Endodermal cell (in vitro differentiated cells): ENCODE results near the gene PRDM10. TPM values are rescaled to one million over a fixed set of nuclear protein-coding genes. Genes with fewer than 3 reads are reported as not detected.
A peak's percentile ranks its signal among the peaks of the same experiment; 100 is the strongest.
"Not testable (repeated sequence)": the region's sequence is repeated elsewhere in the genome, so short reads cannot be mapped to it uniquely, and the experiment has no call there.

Experiments used
- DNase-seq: peaks from one replicate; pipeline ENCODE4 v3.0.0-alpha.2; 2017
- H3K27ac ChIP-seq: 2 replicates; pipeline ENCODE4 v1.5.1; 2013; ENCODE audit warnings: mild to moderate bottlenecking, low read depth, low read length, moderate library complexity
- H3K27me3 ChIP-seq: 2 replicates; pipeline ENCODE4 v1.6.1; 2013; ENCODE audit warnings: mild to moderate bottlenecking, low read length, moderate library complexity; ENCODE audit not compliant: insufficient read depth, control insufficient read depth, poor library complexity, severe bottlenecking
- H3K36me3 ChIP-seq: 2 replicates; pipeline ENCODE4 v1.7.0; 2013; ENCODE audit warnings: mild to moderate bottlenecking, low read length, moderate library complexity; ENCODE audit not compliant: control insufficient read depth, insufficient read depth
- H3K4me1 ChIP-seq: one replicate; pipeline ENCODE4 v1.7.0; 2013; ENCODE audit warnings: low read length; ENCODE audit not compliant: control insufficient read depth, insufficient read depth
- H3K4me3 ChIP-seq: 2 replicates; pipeline ENCODE4 v1.5.1; 2013; ENCODE audit warnings: mild to moderate bottlenecking, low read length, moderate library complexity
- H3K9ac ChIP-seq: 2 replicates; pipeline ENCODE4 v1.6.1; 2013; ENCODE audit warnings: mild to moderate bottlenecking, low read length, moderate library complexity; ENCODE audit not compliant: poor library complexity, severe bottlenecking; ENCODE audit errors: extremely low read depth
- H3K9me3 ChIP-seq: 2 replicates; pipeline ENCODE4 v1.6.1; 2013; ENCODE audit warnings: mild to moderate bottlenecking, low read length, moderate library complexity; ENCODE audit not compliant: control insufficient read depth
- H3K27ac Mint-ChIP-seq: 2 replicates; pipeline ENCODE4 v1.8.0; 2020; ENCODE audit warnings: mixed read lengths
- H3K27me3 Mint-ChIP-seq: 2 replicates; pipeline ENCODE4 v1.8.0; 2021; ENCODE audit warnings: mild to moderate bottlenecking, mixed read lengths; ENCODE audit not compliant: insufficient read depth
- H3K36me3 Mint-ChIP-seq: 2 replicates; pipeline ENCODE4 v1.8.0; 2020; ENCODE audit warnings: low read depth, mixed read lengths
- H3K4me1 Mint-ChIP-seq: 2 replicates; pipeline ENCODE4 v1.8.0; 2020; ENCODE audit warnings: mixed read lengths
- H3K4me3 Mint-ChIP-seq: 2 replicates; pipeline ENCODE4 v1.8.0; 2020; ENCODE audit warnings: mild to moderate bottlenecking, moderate library complexity, mixed read lengths
- H3K9me3 Mint-ChIP-seq: 2 replicates; pipeline ENCODE4 v1.8.0; 2020; ENCODE audit warnings: mild to moderate bottlenecking, mixed read lengths
- WGBS, 2 experiments: methylation state at CpG; one replicate each; pipeline versions ENCODE4 v1.1.5 to v1.1.7; 2013; ENCODE audit warnings: missing lambda C conversion rate in 2 of 2, mixed read lengths in 1 of 2; ENCODE audit not compliant: insufficient coverage in 1 of 2, insufficient read length in 1 of 2; 5-methylcytosine and 5-hydroxymethylcytosine counted together
- total RNA-seq, 2 donors: library from RNA; stranded (reverse); fragmentation: NEBNext Ultra II Directional in 1 of 2; extraction: Animal tissue kit (Norgen Biotek cat#: 25700) in 1 of 2; gene quantifications; 2 replicates in 1 of 2; 3 replicates in 1 of 2; pipeline ENCODE4 v1.2.1, GENCODE V29; 2021
- TF ChIP-seq, protein P1 (sequence below): fragments of 200-600 bp; sonication (generic); conservative IDR thresholded peaks from 2 replicates; pipeline ENCODE4 v1.5.0; 2021; ENCODE audit warnings: antibody characterized with exemption, mild to moderate bottlenecking

The PRDM10 gene
- total RNA-seq, 2 donors from 2014 or later = 15.9 to 16.4 TPM

GRCh38 chr11:130023204-130023603 is 20.6 kb upstream of the PRDM10 start:
- H3K36me3 ChIP-seq = no peaks in the 10 kb centered on the region
- H3K27me3 ChIP-seq = no peaks in the 10 kb centered on the region
- TF ChIP-seq, protein P1, sequence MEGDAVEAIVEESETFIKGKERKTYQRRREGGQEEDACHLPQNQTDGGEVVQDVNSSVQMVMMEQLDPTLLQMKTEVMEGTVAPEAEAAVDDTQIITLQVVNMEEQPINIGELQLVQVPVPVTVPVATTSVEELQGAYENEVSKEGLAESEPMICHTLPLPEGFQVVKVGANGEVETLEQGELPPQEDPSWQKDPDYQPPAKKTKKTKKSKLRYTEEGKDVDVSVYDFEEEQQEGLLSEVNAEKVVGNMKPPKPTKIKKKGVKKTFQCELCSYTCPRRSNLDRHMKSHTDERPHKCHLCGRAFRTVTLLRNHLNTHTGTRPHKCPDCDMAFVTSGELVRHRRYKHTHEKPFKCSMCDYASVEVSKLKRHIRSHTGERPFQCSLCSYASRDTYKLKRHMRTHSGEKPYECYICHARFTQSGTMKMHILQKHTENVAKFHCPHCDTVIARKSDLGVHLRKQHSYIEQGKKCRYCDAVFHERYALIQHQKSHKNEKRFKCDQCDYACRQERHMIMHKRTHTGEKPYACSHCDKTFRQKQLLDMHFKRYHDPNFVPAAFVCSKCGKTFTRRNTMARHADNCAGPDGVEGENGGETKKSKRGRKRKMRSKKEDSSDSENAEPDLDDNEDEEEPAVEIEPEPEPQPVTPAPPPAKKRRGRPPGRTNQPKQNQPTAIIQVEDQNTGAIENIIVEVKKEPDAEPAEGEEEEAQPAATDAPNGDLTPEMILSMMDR = no peak
- no peaks in the 10 kb centered on the region for H3K36me3 Mint-ChIP-seq
- no peak overlapping the region for H3K4me3 ChIP-seq
- H3K9ac ChIP-seq = no peak overlapping the region
- WGBS, 2 experiments = 73 to 94% methylated on average over 2 of the region's 2 CpGs
- no peaks in the 10 kb centered on the region for H3K27me3 Mint-ChIP-seq
- no peak overlapping the region for H3K27ac Mint-ChIP-seq
- peaks cover 5% of the 10 kb centered on the region for H3K9me3 ChIP-seq
- no peaks in the 10 kb centered on the region for H3K4me1 Mint-ChIP-seq
- H3K27ac ChIP-seq = no peak overlapping the region
- no peak for DNase-seq
- H3K4me1 ChIP-seq = no peaks in the 10 kb centered on the region
- H3K4me3 Mint-ChIP-seq = no peak overlapping the region
- peaks cover 11% of the 10 kb centered on the region for H3K9me3 Mint-ChIP-seq

GRCh38 chr11:130022799-130023198 is 20.2 kb upstream of the PRDM10 start:
- H3K36me3 Mint-ChIP-seq = no peaks in the 10 kb centered on the region
- H3K4me1 Mint-ChIP-seq = no peaks in the 10 kb centered on the region
- TF ChIP-seq, protein P1 = no peak
- Histone ChIP-seq H3K9me3 (peaks cover 5% of the 10 kb centered on the region), H3K27ac (no peak overlapping the region), H3K4me1 (no peaks in the 10 kb centered on the region), H3K36me3 (no peaks in the 10 kb centered on the region), H3K4me3 (no peak overlapping the region), H3K27me3 (no peaks in the 10 kb centered on the region), H3K9ac (no peak overlapping the region)
- H3K27me3 Mint-ChIP-seq = no peaks in the 10 kb centered on the region
- no peak for DNase-seq
- 89% methylated on average over 1 of the region's 2 CpGs; no CpG with 5 or more reads in 1 of the 2 experiments for WGBS, 2 experiments
- H3K9me3 Mint-ChIP-seq = peaks cover 11% of the 10 kb centered on the region
- H3K27ac Mint-ChIP-seq = no peak overlapping the region
- H3K4me3 Mint-ChIP-seq = no peak overlapping the region

DNA sequence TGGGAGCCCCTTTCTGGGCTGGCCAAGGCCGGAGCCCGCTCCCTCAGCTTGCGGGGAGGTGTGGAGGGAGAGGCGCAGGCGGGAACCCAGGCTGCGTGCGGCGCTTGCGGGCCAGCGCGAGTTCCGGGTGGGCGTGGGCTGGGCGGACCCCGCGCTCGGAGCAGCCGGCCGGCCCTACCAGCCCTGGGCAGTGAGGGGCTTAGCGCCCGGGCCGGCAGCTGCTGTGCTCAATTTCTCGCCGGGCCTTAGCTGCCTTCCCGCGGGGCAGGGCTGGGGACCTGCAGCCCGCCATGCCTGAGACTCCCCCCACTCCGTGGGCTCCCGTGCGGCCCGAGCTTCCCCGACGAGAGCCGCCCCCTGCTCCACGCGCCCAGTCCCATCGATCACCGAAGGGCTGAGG is 19.0 kb upstream of the PRDM10 start:
- H3K4me3 ChIP-seq, H3K27ac Mint-ChIP-seq, H3K27me3 Mint-ChIP-seq, H3K27me3 ChIP-seq, H3K4me3 Mint-ChIP-seq, H3K9me3 ChIP-seq, H3K36me3 Mint-ChIP-seq, H3K4me1 Mint-ChIP-seq, H3K27ac ChIP-seq, H3K4me1 ChIP-seq, H3K36me3 ChIP-seq, H3K9ac ChIP-seq, DNase-seq: not testable (repeated sequence)
- WGBS, 2 experiments = 95 to 99% methylated on average over 16 to 38 of the region's 38 CpGs
- peaks cover 11% of the 10 kb centered on the region for H3K9me3 Mint-ChIP-seq

GRCh38 chr11:130020323-130020722 is 17.7 kb upstream of the PRDM10 start:
- no peaks in the 10 kb centered on the region for H3K4me1 ChIP-seq
- no peaks in the 10 kb centered on the region for H3K36me3 ChIP-seq
- H3K9ac ChIP-seq = no peak overlapping the region
- peaks cover 21% of the 10 kb centered on the region for H3K9me3 Mint-ChIP-seq
- no peaks in the 10 kb centered on the region for H3K4me1 Mint-ChIP-seq
- H3K4me3 Mint-ChIP-seq = no peak overlapping the region
- no peaks in the 10 kb centered on the region for H3K36me3 Mint-ChIP-seq
- no peak overlapping the region for H3K27ac ChIP-seq
- H3K27ac Mint-ChIP-seq = no peak overlapping the region
- DNase-seq = peak; percentile 51
- TF ChIP-seq, protein P1 = no peak
- 76 to 88% methylated on average over 4 of the region's 4 CpGs for WGBS, 2 experiments
- no peak overlapping the region for H3K4me3 ChIP-seq
- no peaks in the 10 kb centered on the region for H3K27me3 Mint-ChIP-seq
- H3K9me3 ChIP-seq = peaks cover 5% of the 10 kb centered on the region
- no peaks in the 10 kb centered on the region for H3K27me3 ChIP-seq

GRCh38 chr11:130015846-130016245 is 13.2 kb upstream of the PRDM10 start:
- WGBS, 2 experiments = 91% methylated on average over 3 of the region's 3 CpGs; no CpG with 5 or more reads in 1 of the 2 experiments
- DNase-seq, H3K4me1 ChIP-seq, H3K4me1 Mint-ChIP-seq, H3K9ac ChIP-seq, H3K4me3 ChIP-seq, H3K27ac Mint-ChIP-seq, H3K4me3 Mint-ChIP-seq, H3K9me3 ChIP-seq, H3K27me3 Mint-ChIP-seq, H3K27ac ChIP-seq, H3K36me3 ChIP-seq, H3K27me3 ChIP-seq, H3K36me3 Mint-ChIP-seq: not testable (repeated sequence)
- H3K9me3 Mint-ChIP-seq = peaks cover 16% of the 10 kb centered on the region
